ENCODE measurements around the gene AADAT.
"Not testable (repeated sequence)": the region's sequence is repeated elsewhere in the genome, so short reads cannot be mapped to it uniquely, and the experiment has no call there.

The AADAT gene

GRCh38 chr4:170049766-170050165, 40.0 kb downstream of the AADAT start:
- FAIRE-seq (no peak), DNase-seq (ENCODE audit: insufficient read length) (no peak)
- TF ChIP-seq POLR2AphosphoS5 (IDR thresholded peaks at IDR 0.05; ENCODE audit: low read depth, low read length) (no peak), TAF1 (IDR thresholded peaks at IDR 0.05; ENCODE audit: borderline replicate concordance, low read depth, low read length) (no peak), POLR2A (IDR thresholded peaks at IDR 0.05; ENCODE audit: low read depth, low read length) (no peak)

- TF ChIP-seq POLR2AphosphoS5 (IDR thresholded peaks at IDR 0.05; ENCODE audit: low read depth, low read length): no peak
- no peak for TF ChIP-seq POLR2A (IDR thresholded peaks at IDR 0.05; ENCODE audit: low read depth, low read length)
- no peak for TF ChIP-seq TAF1 (IDR thresholded peaks at IDR 0.05; ENCODE audit: borderline replicate concordance, low read depth, low read length)
- no peak for FAIRE-seq
- no peak for DNase-seq (ENCODE audit: insufficient read length)
Measured at GRCh38 chr4:170047771-170048354, 41.9 kb downstream of the AADAT start.

GRCh38 chr4:170046156-170046555, 43.6 kb downstream of the AADAT start:
- not testable (repeated sequence) for FAIRE-seq; DNase-seq (ENCODE audit: insufficient read length)

GRCh38 chr4:170040031-170040680, 49.6 kb downstream of the AADAT start:
- DNase-seq (ENCODE audit: insufficient read length) (no peak), FAIRE-seq (no peak)
- no peak for TF ChIP-seq POLR2AphosphoS5 (IDR thresholded peaks at IDR 0.05; ENCODE audit: low read depth, low read length)
- TF ChIP-seq POLR2A (IDR thresholded peaks at IDR 0.05; ENCODE audit: low read depth, low read length): no peak
- no peak for TF ChIP-seq TAF1 (IDR thresholded peaks at IDR 0.05; ENCODE audit: borderline replicate concordance, low read depth, low read length)

- TF ChIP-seq POLR2A (IDR thresholded peaks at IDR 0.05; ENCODE audit: low read depth, low read length) (no peak), POLR2AphosphoS5 (IDR thresholded peaks at IDR 0.05; ENCODE audit: low read depth, low read length) (no peak), TAF1 (IDR thresholded peaks at IDR 0.05; ENCODE audit: borderline replicate concordance, low read depth, low read length) (no peak)
- FAIRE-seq: no peak
- no peak for DNase-seq (ENCODE audit: insufficient read length)
Measured at GRCh38 chr4:170038769-170039168, 51.0 kb downstream of the AADAT start.

- no peak for TF ChIP-seq TAF1 (IDR thresholded peaks at IDR 0.05; ENCODE audit: borderline replicate concordance, low read depth, low read length)
- no peak for TF ChIP-seq POLR2AphosphoS5 (IDR thresholded peaks at IDR 0.05; ENCODE audit: low read depth, low read length)
- no peak for TF ChIP-seq POLR2A (IDR thresholded peaks at IDR 0.05; ENCODE audit: low read depth, low read length)
- FAIRE-seq: no peak
Measured at GRCh38 chr4:170038232-170038631, 51.5 kb downstream of the AADAT start.

GRCh38 chr4:170037481-170037880, 52.3 kb downstream of the AADAT start:
- DNase-seq (ENCODE audit: insufficient read length): no peak
- no peak for TF ChIP-seq POLR2A (IDR thresholded peaks at IDR 0.05; ENCODE audit: low read depth, low read length)
- no peak for TF ChIP-seq TAF1 (IDR thresholded peaks at IDR 0.05; ENCODE audit: borderline replicate concordance, low read depth, low read length)
- FAIRE-seq: no peak

More at GRCh38 chr4:170038232-170038631, 51.5 kb downstream of the AADAT start:
- DNase-seq (ENCODE audit: insufficient read length): no peak

GRCh38 chr4:170035845-170036244, 53.9 kb downstream of the AADAT start:
- DNase-seq (ENCODE audit: insufficient read length): no peak
- no peak for FAIRE-seq
- TF ChIP-seq POLR2A (IDR thresholded peaks at IDR 0.05; ENCODE audit: low read depth, low read length) (no peak), TAF1 (IDR thresholded peaks at IDR 0.05; ENCODE audit: borderline replicate concordance, low read depth, low read length) (no peak), POLR2AphosphoS5 (IDR thresholded peaks at IDR 0.05; ENCODE audit: low read depth, low read length) (no peak)

- TF ChIP-seq POLR2AphosphoS5 (IDR thresholded peaks at IDR 0.05; ENCODE audit: low read depth, low read length) (no peak), TAF1 (IDR thresholded peaks at IDR 0.05; ENCODE audit: borderline replicate concordance, low read depth, low read length) (no peak), POLR2A (IDR thresholded peaks at IDR 0.05; ENCODE audit: low read depth, low read length) (no peak)
- no peak for DNase-seq (ENCODE audit: insufficient read length)
- FAIRE-seq: no peak
Measured at GRCh38 chr4:170035231-170035630, 54.5 kb downstream of the AADAT start.

GRCh38 chr4:170033999-170034398, 55.8 kb downstream of the AADAT start:
- FAIRE-seq (no peak), DNase-seq (ENCODE audit: insufficient read length) (no peak)
- TF ChIP-seq POLR2AphosphoS5 (IDR thresholded peaks at IDR 0.05; ENCODE audit: low read depth, low read length): no peak
- TF ChIP-seq TAF1 (IDR thresholded peaks at IDR 0.05; ENCODE audit: borderline replicate concordance, low read depth, low read length): no peak
- no peak for TF ChIP-seq POLR2A (IDR thresholded peaks at IDR 0.05; ENCODE audit: low read depth, low read length)

- FAIRE-seq (no peak), DNase-seq (ENCODE audit: insufficient read length) (no peak)
- no peak for TF ChIP-seq TAF1 (IDR thresholded peaks at IDR 0.05; ENCODE audit: borderline replicate concordance, low read depth, low read length)
- no peak for TF ChIP-seq POLR2AphosphoS5 (IDR thresholded peaks at IDR 0.05; ENCODE audit: low read depth, low read length)
- no peak for TF ChIP-seq POLR2A (IDR thresholded peaks at IDR 0.05; ENCODE audit: low read depth, low read length)
Measured at GRCh38 chr4:170030121-170030520, 59.6 kb downstream of the AADAT start.

- FAIRE-seq (peak; percentile 80), DNase-seq (ENCODE audit: insufficient read length) (peak; percentile 73)
- TF ChIP-seq TAF1 (IDR thresholded peaks at IDR 0.05; ENCODE audit: borderline replicate concordance, low read depth, low read length) (no peak), POLR2AphosphoS5 (IDR thresholded peaks at IDR 0.05; ENCODE audit: low read depth, low read length) (no peak), POLR2A (IDR thresholded peaks at IDR 0.05; ENCODE audit: low read depth, low read length) (no peak)
Measured at GRCh38 chr4:170027181-170027829, 62.5 kb downstream of the AADAT start.
